ENCODE data around the gene OR52B6. TPM values are rescaled to one million over a fixed set of nuclear protein-coding genes. Genes with fewer than 3 reads are reported as not detected.

The OR52B6 gene
- total and polyA plus RNA-seq, 10 of the 15 experiments (the other 5 are each of a cell fraction or from before 2014, with no cell fraction given), result 0.07 TPM; not detected in 9

DNA sequence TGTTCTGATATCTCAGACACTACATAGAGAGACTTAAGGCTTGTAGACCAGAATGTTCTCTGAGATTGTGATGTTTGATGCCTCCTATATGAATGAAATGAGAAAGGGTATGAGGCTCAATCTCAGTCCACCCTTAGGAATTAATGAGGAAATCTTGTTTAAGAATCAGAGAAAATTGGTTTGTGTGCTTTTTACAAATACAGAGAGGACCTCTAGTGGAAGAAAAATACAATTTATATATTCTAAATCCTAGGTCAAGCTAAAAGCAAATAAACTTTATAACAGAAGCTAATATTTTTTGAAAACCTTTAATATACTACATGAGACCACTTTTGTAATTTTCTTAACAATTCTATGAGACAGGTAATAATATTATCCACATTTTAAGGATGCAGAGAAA is 27.3 kb upstream of the OR52B6 start:
- Histone ChIP-seq H3K9me3 (replicated peaks; ENCODE audit: control insufficient read depth, insufficient read depth, low read length) (no peaks in the 10 kb centered on the region), H3K27ac (ENCODE audit: control insufficient read depth, insufficient read depth) (no peak overlapping the region), H3K36me3 (ENCODE audit: control insufficient read depth in 2 of 2, insufficient read depth in 2 of 2, low read length in 1 of 2) (no peaks in the 10 kb centered on the region), H3K4me1 (ENCODE audit: control insufficient read depth, insufficient read depth, low read length) (no peaks in the 10 kb centered on the region), H3K79me2 (ENCODE audit: control insufficient read depth, insufficient read depth, low read length) (no peaks in the 10 kb centered on the region), H3K4me3 (no peak overlapping the region), H3K9ac (ENCODE audit: control insufficient read depth, insufficient read depth, low read length) (no peak overlapping the region), H2AFZ (ENCODE audit: control insufficient read depth, low read depth, low read length) (no peak overlapping the region), H4K20me1 (ENCODE audit: control insufficient read depth, insufficient read depth) (no peaks in the 10 kb centered on the region), H3K4me2 (ENCODE audit: control insufficient read depth, insufficient read depth) (no peak overlapping the region), H3K27me3 (replicated peaks in 1 of 2; ENCODE audit: control insufficient read depth in 2 of 2, insufficient read depth in 2 of 2, low read length in 1 of 2) (no peaks in the 10 kb centered on the region)
- TF ChIP-seq MYB (IDR thresholded peaks at IDR 0.05; ENCODE audit: borderline replicate concordance, low read depth, low read length) (no peak), GABPA (IDR thresholded peaks at IDR 0.05; ENCODE audit: low read depth) (no peak), CBX5 (IDR thresholded peaks at IDR 0.05; ENCODE audit: low read depth) (no peak), YY1 (IDR thresholded peaks at IDR 0.05; ENCODE audit: low read depth, low read length) (no peak), EGR1 (IDR thresholded peaks at IDR 0.05; ENCODE audit: borderline replicate concordance in 1 of 2, low read depth in 2 of 2, low read length in 2 of 2) (no peak)
- TF ChIP-seq, protein P1, sequence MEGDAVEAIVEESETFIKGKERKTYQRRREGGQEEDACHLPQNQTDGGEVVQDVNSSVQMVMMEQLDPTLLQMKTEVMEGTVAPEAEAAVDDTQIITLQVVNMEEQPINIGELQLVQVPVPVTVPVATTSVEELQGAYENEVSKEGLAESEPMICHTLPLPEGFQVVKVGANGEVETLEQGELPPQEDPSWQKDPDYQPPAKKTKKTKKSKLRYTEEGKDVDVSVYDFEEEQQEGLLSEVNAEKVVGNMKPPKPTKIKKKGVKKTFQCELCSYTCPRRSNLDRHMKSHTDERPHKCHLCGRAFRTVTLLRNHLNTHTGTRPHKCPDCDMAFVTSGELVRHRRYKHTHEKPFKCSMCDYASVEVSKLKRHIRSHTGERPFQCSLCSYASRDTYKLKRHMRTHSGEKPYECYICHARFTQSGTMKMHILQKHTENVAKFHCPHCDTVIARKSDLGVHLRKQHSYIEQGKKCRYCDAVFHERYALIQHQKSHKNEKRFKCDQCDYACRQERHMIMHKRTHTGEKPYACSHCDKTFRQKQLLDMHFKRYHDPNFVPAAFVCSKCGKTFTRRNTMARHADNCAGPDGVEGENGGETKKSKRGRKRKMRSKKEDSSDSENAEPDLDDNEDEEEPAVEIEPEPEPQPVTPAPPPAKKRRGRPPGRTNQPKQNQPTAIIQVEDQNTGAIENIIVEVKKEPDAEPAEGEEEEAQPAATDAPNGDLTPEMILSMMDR (IDR thresholded peaks at IDR 0.05 in 2 of 3, conservative IDR thresholded peaks at IDR 0.05 in 1 of 3; ENCODE audit: control insufficient read depth in 2 of 3, extremely low read depth in 1 of 3, insufficient read depth in 1 of 3, low read depth in 3 of 3, low read length in 3 of 3), result peak in 1 of 3 experiments; percentile 9; a peak in 2 of 6 replicates
- intact Hi-C loops (cut with micrococcal nuclease; ENCODE audit: unreplicated experiment), result loop anchor here (1.0 to 10.0 kb wide), 3 partner anchors 77 to 429 kb away; partner anchors contain the start of gene OR52N2
- no peak for ATAC-seq
- DNase-seq (ENCODE audit: low read depth, low spot score), result no peak
- ChIA-PET POLR2A (no interaction called here), CTCF (interaction anchor here (0.7 to 1.4 kb wide), 6 partner anchors 18 to 428 kb away, joined by 3 to 20 read pairs (median 4); no protein-coding TSS in a partner anchor), RAD21 (ENCODE audit: unreplicated experiment) (interaction anchor here (1.0 kb wide), 1 partner anchor 77 kb away, joined by 9 read pairs; no protein-coding TSS in a partner anchor), SMC1A (ENCODE audit: uncharacterized antibody, unreplicated experiment) (interaction anchor here (0.7 to 1.1 kb wide), 6 partner anchors 22 to 428 kb away, joined by 3 to 10 read pairs (median 3); no protein-coding TSS in a partner anchor)
- FAIRE-seq, result no peak
- in situ Hi-C loops (cut with MboI), result no loop called here
- no TSS peak for BruUV-seq (replicated peaks)

Data from GM12878 (cell line).